Measurements from ENCODE around the gene SUZ12.
"Not testable (repeated sequence)": the region's sequence is repeated elsewhere in the genome, so short reads cannot be mapped to it uniquely, and the experiment has no call there.

The SUZ12 gene

DNA sequence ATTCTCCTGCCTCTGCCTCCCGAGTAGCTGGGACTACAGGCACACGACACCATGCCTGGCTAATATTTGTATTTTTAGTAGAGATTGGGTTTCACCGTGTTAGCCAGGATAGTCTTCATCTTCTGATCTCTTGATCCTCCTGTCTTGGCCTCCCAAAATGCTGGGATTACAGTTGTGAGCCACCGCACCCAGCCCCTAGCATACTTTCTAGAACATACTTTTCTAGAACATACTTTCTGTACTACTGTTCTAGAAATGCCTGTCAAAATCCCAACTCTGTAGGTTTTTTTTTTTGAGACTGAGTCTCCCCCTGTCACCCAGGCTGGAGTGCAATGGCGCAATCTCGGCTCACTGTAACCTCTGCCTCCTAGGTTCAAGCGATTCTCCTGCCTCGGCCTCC is 27.3 kb downstream of the SUZ12 start:
- DNase-seq = not testable (repeated sequence)

DNA sequence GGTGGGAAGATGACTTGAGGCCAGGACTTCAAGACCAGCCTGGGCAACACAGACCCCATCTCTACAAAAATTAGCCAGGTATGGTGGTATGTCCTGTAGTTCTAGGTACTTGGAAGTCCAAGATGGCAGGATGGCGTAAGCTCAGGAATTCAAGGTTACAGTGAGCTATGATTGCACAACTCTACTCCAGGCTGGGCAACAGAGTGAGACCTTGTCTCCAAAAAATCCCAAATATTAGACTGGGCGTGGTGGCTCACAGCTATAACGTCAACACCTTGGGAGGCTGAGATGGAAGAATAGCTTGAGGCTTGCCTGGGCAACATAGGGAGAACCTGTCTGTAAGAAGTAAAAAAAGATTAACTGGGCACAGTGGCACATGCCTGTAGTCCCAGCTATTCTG is 30.8 kb downstream of the SUZ12 start:
- DNase-seq = no peak

GRCh38 chr17:31970416-31970815 is 33.6 kb downstream of the SUZ12 start:
- not testable (repeated sequence) for DNase-seq

- not testable (repeated sequence) for DNase-seq
These were observed 37.7 kb downstream of the SUZ12 start for GRCh38 chr17:31974269-31975071.

- not testable (repeated sequence) for DNase-seq
These were observed 38.6 kb downstream of the SUZ12 start for GRCh38 chr17:31975391-31975790.

DNA sequence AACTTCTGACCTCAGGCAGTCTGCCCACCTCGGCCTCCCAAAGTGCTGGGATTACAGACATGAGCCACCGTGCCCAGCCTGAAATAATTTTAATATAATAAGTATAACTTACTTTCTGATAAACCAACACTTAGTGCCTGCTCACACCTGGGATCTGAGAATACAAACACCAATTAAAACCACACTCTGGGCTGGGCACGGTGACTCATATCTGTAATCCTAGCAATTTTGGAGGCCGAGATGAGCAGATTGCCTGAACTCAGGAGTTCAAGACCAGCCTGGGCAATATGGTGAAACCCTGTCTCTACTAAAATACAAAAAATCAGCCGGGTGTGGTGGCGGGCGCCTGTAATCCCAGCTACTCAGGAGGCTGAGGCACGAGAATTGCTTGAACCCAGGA is 55.0 kb downstream of the SUZ12 start:
- DNase-seq = not testable (repeated sequence)

DNA sequence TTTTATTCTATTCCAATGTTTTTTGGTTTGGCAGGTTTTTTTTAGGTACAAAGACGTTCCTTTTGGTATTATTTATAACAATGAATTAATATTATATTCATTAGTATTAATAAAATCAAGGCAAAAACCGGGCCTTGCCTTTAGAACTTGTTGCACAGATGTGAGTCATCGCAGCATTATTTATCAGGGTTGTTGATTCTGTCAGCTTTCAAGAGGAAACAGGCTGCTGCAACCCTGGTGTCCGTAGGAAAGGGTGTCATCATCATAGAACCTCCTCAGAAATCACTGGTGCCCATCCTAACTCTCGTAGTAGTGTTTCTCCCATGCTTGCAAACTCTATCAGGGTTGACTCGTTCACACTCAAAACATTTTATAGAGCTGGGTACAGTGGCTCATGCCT is 60.2 kb downstream of the SUZ12 start:
- DNase-seq = no peak

- DNase-seq = peak; percentile 91
These were observed 70.2 kb downstream of the SUZ12 start, which contains the start of gene LRRC37B for GRCh38 chr17:32006957-32007462. Gene LRRC37B, plus strand, starts transcription at chr17:32007383. Its CDS starts 14,010 bp downstream, at chr17:32021393.

- DNase-seq = peak; percentile 43
These were observed 70.9 kb downstream of the SUZ12 start for GRCh38 chr17:32007463-32008298.

GRCh38 chr17:32009262-32009542 is 72.4 kb downstream of the SUZ12 start:
- no peak for DNase-seq

DNA sequence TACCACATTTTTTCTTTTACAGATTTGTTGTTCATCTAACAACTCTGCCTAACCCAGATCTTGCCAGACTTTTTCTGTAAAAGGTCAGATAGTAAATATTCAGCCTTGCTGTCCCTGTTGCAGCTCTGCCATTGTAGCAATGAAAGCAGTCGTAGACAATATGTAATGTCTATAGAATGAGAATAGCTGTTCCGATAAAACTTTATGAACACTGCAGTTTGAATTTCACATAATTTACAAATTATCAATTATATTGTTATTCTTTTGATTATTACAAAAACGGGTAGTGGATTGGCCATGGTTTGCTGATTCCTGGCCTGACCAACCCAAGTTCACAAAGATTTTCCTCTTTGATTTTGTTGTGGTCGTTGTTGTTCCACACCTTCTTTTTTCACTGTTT is 73.3 kb downstream of the SUZ12 start:
- no peak for DNase-seq

- no peak for DNase-seq
These were observed 78.6 kb downstream of the SUZ12 start for GRCh38 chr17:32015245-32016013.

- no peak for DNase-seq
These were observed 79.4 kb downstream of the SUZ12 start for GRCh38 chr17:32016231-32016630.

DNA sequence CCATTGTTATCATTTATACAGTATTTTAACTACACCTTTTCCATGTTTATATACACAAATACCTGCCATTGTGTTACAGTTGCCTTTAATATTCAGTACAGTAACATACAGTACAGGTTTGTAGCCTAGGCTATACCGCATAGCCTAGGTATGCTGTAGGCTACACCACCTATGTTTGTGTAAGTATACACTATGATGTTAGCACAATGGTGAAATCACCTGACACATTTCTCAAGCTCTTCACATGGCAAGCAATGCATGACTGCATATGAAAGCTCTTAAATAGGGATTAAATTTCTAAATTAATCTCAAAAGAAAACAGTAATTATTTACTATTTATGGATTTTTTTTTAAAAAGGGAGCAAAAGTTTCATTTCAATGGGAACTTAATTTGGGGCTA is 82.4 kb downstream of the SUZ12 start:
- DNase-seq = no peak

DNA sequence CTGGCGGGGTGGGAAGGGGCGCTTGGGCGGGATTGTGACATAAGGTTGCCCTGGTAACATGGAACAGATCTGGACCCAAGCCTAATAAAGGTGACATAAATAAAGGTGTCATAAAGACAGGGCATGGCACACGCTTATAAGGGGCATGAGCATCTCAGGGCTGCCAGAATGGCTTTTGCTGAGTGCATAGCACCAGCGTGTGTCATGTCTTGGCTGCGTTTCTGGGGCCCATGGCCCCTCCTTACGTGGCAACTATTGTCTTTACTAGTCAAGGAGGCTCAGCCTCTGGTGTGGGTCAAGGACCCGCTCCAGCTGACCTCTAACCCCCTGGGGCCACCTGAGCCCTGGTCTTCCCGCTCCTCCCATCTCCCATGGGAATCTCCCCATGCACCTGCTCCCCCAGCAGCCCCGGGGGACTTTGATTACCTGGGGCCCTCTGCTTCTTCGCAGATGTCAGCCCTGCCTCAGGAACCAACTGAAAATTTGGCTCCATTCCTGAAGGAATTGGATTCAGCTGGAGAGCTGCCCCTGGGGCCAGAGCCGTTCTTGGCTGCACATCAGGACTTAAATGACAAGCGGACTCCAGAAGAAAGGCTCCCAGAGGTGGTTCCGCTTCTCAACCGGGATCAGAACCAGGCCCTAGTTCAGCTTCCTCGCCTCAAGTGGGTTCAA is 84.3 kb downstream of the SUZ12 start:
- no peak for DNase-seq

DNA sequence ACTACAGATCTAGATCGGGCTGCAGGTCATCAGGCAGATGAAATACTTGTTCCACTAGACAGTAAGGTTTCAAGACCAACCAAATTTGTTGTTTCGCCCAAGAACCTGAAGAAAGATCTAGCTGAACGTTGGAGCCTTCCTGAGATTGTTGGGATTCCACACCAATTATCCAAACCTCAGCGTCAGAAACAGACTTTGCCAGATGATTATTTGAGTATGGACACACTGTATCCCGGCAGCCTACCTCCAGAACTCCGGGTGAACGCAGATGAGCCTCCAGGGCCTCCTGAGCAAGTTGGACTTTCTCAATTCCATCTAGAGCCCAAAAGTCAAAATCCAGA is 84.8 kb downstream of the SUZ12 start:
- no peak for DNase-seq

DNA sequence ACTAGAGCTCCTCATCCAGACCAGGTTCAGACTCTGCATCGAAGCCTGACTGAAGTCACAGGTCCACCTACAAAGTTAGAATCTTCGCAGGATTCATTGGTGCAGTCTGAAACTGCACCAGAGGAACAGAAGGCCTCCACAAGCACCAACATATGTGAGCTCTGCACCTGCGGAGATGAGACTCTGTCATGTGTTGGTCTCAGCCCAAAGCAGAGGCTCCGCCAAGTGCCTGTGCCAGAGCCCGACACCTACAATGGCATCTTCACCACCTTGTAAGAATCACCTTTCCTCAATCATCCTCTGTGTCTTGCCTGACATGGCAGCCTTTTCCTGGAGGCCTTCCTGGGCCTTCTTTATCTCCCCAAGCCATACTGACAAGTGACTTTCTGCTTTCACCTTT is 85.7 kb downstream of the SUZ12 start:
- DNase-seq = not testable (repeated sequence)

- DNase-seq = not testable (repeated sequence)
These were observed 90.5 kb downstream of the SUZ12 start for GRCh38 chr17:32027271-32027670.

DNA sequence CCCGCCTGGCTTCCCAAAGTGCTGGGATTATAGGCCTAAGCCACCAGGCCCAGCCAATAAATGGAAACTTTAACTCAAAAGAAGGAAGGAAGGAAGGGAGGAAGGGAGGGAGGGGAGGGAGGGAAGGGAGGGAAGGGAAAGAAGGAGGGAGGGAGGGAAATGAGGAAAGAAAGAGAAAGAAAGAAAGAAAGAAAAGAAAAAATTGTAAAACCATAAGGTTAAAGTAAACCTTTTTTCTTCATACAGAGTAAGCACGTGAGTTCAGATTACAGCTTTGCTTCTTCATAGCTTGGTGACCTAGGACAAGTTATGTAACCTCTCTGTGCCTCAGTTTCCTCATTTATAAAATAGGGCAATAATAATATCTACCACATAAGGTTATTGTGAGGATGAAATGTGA is 96.4 kb downstream of the SUZ12 start:
- no peak for DNase-seq

- DNase-seq = not testable (repeated sequence)
These were observed 97.0 kb downstream of the SUZ12 start for GRCh38 chr17:32033812-32034211.

DNA sequence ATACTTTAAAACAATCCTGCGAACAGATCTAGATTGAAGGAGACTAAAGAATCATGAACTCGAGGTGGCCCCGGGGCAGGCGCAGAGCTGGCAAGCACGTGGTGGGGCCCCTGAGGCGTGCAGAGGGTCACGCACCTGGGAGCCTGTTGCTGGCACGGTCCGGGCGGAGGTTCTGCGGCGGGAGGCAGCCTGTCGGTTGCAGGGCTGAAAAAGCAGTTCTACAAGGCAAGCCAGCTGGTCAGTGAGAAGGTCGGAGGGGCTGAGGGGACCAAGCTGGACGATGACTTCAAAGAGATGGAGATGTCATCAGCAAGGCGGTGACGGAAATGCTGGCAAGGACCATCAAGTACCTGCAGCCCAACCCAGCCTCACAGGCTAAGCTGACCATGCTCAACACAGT is 103.4 kb downstream of the SUZ12 start:
- not testable (repeated sequence) for DNase-seq

GRCh38 chr17:32041306-32041875 is 104.6 kb downstream of the SUZ12 start:
- not testable (repeated sequence) for DNase-seq
